Lung (tissue), 12 donors: ENCODE measurements around the gene PPP4R1. TPM values are rescaled to one million over a fixed set of nuclear protein-coding genes. Genes with fewer than 3 reads are reported as not detected.
"Not testable (repeated sequence)": the region's sequence is repeated elsewhere in the genome, so short reads cannot be mapped to it uniquely, and the experiment has no call there.

Source experiments
- ATAC-seq: fragments of 200-7000 bp; cut with Tn5 transposase; one replicate; pipeline ENCODE4 v1.9.1; 2020; ENCODE audit warnings: moderate number of reproducible peaks; ENCODE audit not compliant: insufficient read depth, low FRiP score
- DNase-seq, 3 donors: peaks; one replicate each; pipeline ENCODE4 v3.0.0-alpha.2; 2013 to 2017
- H3K27ac ChIP-seq, 2 donors: one replicate each; pipeline ENCODE4 v1.5.1; 2013; ENCODE audit warnings: mild to moderate bottlenecking in 2 of 2, moderate library complexity in 2 of 2, control low read depth in 1 of 2, inconsistent platforms in 1 of 2, low read depth in 1 of 2, low read length in 1 of 2
- H3K27me3 ChIP-seq, 3 donors: one replicate each; pipeline ENCODE4 v1.5.1; 2013; ENCODE audit warnings: low read length in 2 of 3; ENCODE audit not compliant: control insufficient read depth in 3 of 3, insufficient read depth in 3 of 3
- H3K36me3 ChIP-seq, 4 donors: one replicate each; pipeline ENCODE4 v1.5.1; 2013; ENCODE audit warnings: low read length in 4 of 4, mild to moderate bottlenecking in 1 of 4, moderate library complexity in 1 of 4; ENCODE audit not compliant: control insufficient read depth in 4 of 4, insufficient read depth in 4 of 4
- H3K4me1 ChIP-seq, 5 donors: one replicate each; pipeline ENCODE4 v1.5.1; 2013; ENCODE audit warnings: low read length in 5 of 5, mild to moderate bottlenecking in 2 of 5, moderate library complexity in 1 of 5; ENCODE audit not compliant: control insufficient read depth in 5 of 5, insufficient read depth in 5 of 5
- H3K4me3 ChIP-seq: one replicate; pipeline ENCODE4 v1.5.1; 2013; ENCODE audit warnings: mild to moderate bottlenecking, control low read depth, moderate library complexity
- H3K9ac ChIP-seq, 2 donors: one replicate each; pipeline ENCODE4 v1.5.1; 2013; ENCODE audit warnings: low read length in 2 of 2, control low read depth in 1 of 2; ENCODE audit not compliant: insufficient read depth in 1 of 2
- H3K9me3 ChIP-seq, 4 donors: one replicate each; pipeline ENCODE4 v1.5.1; 2013; ENCODE audit warnings: low read length in 3 of 4, mild to moderate bottlenecking in 1 of 4, moderate library complexity in 1 of 4; ENCODE audit not compliant: control insufficient read depth in 4 of 4, insufficient read depth in 3 of 4
- WGBS, 2 donors: extraction: QIAGEN DNeasy Blood & Tissue Kit; methylation state at CpG; one replicate each; pipeline ENCODE4 v1.1.7; 2013; 5-methylcytosine and 5-hydroxymethylcytosine counted together
- polyA plus RNA-seq, 2 donors: library from polyadenylated mRNA; stranded (reverse); fragments of 200-250 nt; gene quantifications; one replicate each; pipeline ENCODE4 v1.2.1, GENCODE V29; 2013
- total RNA-seq, 2 donors: library from RNA; depleted of rRNA in 1 of 2; stranded (reverse); fragments of >200 nt in 1 of 2; gene quantifications; one replicate each; pipeline ENCODE4 v1.2.1, GENCODE V29; 2014 to 2021
- TF ChIP-seq, protein P1 (sequence below): IDR thresholded peaks from 2 replicates; pipeline ENCODE4 v1.5.1; 2012; ENCODE audit warnings: mild to moderate bottlenecking; ENCODE audit errors: control extremely low read depth, extremely low read depth
- donor health status: control.
- donor health status: control.
- donor health status: Bipolar disorder and iron deficiency.
- donor health status: healthy.
- donor health status: DM: yes; HTN: yes; CAD: no.

PPP4R1 gene
- total and polyA plus RNA-seq, 4 donors: 34.4 to 190 (median 99.0) TPM

DNA sequence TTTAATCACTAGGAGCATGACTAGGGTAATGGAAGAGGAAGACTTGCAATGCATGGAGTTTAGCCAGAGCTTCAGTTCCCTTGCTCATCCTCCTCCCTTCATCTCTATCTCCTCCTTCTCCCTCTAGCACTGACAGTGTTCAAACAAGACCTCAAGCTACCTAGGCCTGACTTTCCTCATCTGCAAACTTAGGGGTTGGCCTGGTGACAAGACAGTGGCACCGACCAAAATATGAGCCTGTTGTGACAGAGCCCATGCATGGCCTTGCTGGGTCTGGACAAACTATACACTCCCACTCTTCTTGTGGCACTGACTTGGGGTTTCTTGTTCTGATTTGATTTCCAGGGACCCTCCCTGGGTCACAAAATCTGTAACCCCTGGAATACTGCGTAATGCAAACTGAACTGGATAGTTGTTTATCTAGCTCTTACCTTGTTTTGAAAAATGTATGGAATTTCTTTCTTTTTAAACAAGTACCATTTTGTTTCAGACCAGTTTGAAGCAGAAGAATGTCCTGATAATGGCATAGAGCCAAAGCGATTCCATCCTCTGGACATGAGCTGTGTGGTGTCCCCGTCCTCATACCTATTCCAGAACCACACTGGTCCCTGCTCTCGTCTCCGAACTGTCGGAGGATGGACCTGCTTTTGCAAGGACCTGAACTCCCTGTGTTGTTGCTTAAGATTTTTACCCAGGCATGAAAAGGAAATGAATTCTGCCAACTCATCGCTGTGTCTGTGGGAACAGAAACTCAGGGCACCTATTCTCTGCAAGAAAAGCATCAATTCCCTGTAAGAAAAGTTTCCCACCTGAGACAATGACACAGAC, 33.4 kb upstream of the PPP4R1 start:
- Histone ChIP-seq H3K27ac (peak overlapping the region in 1 of 2 donors; percentile 17), H3K9ac (no peak overlapping the region), H3K4me3 (no peak overlapping the region), H3K27me3 (no peaks in the 10 kb centered on the region), H3K36me3 (no peaks in the 10 kb centered on the region), H3K4me1 (peaks cover 0 to 12% (median 0%) of the 10 kb centered on the region in 5 donors), H3K9me3 (no peaks in the 10 kb centered on the region)
- 51 to 66% methylated on average over 8 of the region's 8 CpGs for WGBS, 2 donors
- ATAC-seq (no peak), DNase-seq (peak in 2 of 3 donors; percentile 22 to 47)
- TF ChIP-seq, protein P1, sequence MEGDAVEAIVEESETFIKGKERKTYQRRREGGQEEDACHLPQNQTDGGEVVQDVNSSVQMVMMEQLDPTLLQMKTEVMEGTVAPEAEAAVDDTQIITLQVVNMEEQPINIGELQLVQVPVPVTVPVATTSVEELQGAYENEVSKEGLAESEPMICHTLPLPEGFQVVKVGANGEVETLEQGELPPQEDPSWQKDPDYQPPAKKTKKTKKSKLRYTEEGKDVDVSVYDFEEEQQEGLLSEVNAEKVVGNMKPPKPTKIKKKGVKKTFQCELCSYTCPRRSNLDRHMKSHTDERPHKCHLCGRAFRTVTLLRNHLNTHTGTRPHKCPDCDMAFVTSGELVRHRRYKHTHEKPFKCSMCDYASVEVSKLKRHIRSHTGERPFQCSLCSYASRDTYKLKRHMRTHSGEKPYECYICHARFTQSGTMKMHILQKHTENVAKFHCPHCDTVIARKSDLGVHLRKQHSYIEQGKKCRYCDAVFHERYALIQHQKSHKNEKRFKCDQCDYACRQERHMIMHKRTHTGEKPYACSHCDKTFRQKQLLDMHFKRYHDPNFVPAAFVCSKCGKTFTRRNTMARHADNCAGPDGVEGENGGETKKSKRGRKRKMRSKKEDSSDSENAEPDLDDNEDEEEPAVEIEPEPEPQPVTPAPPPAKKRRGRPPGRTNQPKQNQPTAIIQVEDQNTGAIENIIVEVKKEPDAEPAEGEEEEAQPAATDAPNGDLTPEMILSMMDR: no peak

DNA sequence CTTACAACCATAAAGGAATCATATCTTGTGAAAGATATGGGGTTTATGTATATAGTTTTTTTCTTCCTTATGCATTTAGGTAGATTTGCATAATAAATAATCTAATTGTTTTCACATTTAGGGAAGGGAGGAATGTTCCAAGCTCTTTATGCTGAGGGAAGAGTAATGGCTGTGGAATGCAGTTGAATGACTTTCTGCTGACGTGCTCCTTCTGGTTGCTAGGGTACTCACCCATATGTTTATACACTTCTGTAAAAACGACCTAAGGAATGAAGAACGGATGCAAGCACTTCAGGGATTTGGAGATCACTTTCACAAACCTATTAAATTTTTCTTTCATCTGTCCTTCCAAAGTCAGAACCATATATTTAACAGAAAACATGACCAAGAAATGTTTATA, 29.2 kb upstream of the PPP4R1 start:
- Histone ChIP-seq H3K27me3 (no peaks in the 10 kb centered on the region), H3K36me3 (no peaks in the 10 kb centered on the region), H3K9ac (no peak overlapping the region), H3K4me1 (peaks cover 0 to 12% (median 0%) of the 10 kb centered on the region in 5 donors), H3K27ac (no peak overlapping the region), H3K9me3 (no peaks in the 10 kb centered on the region), H3K4me3 (no peak overlapping the region)
- peak; percentile 83 for ATAC-seq
- peak; percentile 80 to 96 (median 92) for DNase-seq
- TF ChIP-seq, protein P1: no peak
- 35 to 65% methylated on average over 3 of the region's 3 CpGs for WGBS, 2 donors

DNA sequence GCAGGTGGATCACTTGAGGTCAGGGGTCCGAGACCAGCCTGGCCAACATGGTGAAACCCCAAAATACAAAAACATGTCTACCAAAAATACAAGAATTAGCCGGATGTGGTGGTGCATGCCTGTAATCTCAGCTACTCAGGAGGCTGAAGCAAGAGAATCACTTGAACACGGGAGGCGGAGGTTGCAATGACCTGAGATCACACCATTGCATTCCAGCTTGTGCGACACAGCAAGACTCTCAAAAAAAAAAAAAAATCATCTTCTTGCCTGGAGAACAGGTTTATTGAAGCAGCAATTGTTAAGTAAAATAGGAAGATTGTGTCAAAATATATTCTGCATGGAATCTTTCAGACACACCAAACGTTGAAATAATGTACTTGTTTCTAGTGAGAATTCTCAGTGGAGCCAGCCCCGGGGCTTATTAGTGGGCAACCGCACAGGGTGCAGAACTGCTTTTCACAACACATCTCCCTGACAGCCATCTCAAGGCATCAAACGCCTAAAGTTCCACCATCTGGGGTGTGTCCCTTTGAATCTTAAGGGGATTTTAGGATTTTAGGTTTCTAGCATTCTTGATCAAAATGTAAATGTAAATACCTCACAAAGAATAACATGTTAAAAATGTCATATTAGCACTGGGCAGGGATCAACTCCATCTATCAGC, 28.6 kb upstream of the PPP4R1 start:
- Histone ChIP-seq H3K36me3 (no peaks in the 10 kb centered on the region), H3K9me3 (peaks cover 0 to 2% (median 0%) of the 10 kb centered on the region in 4 donors), H3K4me3 (no peak overlapping the region), H3K27ac (peak overlapping the region; percentile 56 to 82), H3K27me3 (no peaks in the 10 kb centered on the region), H3K4me1 (peaks cover 0 to 12% (median 0%) of the 10 kb centered on the region in 5 donors), H3K9ac (no peak overlapping the region)
- DNase-seq (peak in 2 of 3 donors; percentile 15 to 16), ATAC-seq (no peak)
- TF ChIP-seq, protein P1: no peak
- WGBS, 2 donors: 75 to 84% methylated on average over 9 of the region's 9 CpGs

DNA sequence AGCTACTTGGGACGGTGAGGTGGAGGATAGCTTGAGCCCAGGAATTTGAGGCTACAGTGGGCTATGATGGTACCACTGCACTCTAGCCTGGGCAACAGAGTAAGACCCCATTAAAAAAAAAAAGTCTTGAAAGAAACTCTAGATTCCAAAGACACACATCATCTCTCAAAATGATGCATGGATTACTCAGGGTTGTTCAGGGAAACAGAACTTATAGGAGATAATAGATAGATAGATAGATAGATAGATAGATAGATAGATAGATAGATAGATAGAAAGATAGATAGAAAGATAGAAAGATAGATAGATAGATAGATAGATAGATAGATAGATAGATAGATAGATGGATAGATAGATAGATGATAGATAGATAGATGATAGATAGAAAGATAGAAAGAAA, 26.7 kb upstream of the PPP4R1 start:
- not testable (repeated sequence) for H3K9me3 ChIP-seq, H3K27me3 ChIP-seq, H3K9ac ChIP-seq, H3K4me3 ChIP-seq, DNase-seq, ATAC-seq, H3K27ac ChIP-seq, H3K36me3 ChIP-seq
- 98 to 100% methylated on average over 1 of the region's 1 CpG for WGBS, 2 donors
- H3K4me1 ChIP-seq: peaks cover 0 to 12% (median 0%) of the 10 kb centered on the region in 5 donors
